ENCODE data around the gene RBMXL3. TPM values are rescaled to one million over a fixed set of nuclear protein-coding genes. Genes with fewer than 3 reads are reported as not detected.

Gene RBMXL3
- polyA plus RNA-seq, 3 donors, result not detected

- H3K4me1 ChIP-seq (ENCODE audit: control insufficient read depth in 1 of 2, insufficient read depth in 2 of 2, low read length in 2 of 2), result no peaks in the 10 kb centered on the region
- no peaks in the 10 kb centered on the region for H3K79me2 ChIP-seq (ENCODE audit: insufficient read depth, low read length)
- no peak overlapping the region for H3K4me3 ChIP-seq (replicated peaks in 1 of 3; ENCODE audit: low read depth in 2 of 3, low read length in 3 of 3)
- H3K9me3 ChIP-seq (replicated peaks in 1 of 2; ENCODE audit: control insufficient read depth in 1 of 2, insufficient read depth in 1 of 2, low read length in 2 of 2), result no peaks in the 10 kb centered on the region
- no peaks in the 10 kb centered on the region for H3K36me3 ChIP-seq (replicated peaks in 1 of 2; ENCODE audit: control insufficient read depth in 1 of 2, insufficient read depth in 2 of 2, low read length in 2 of 2)
- intact Hi-C loops (cut with micrococcal nuclease), result no loop called here
- peaks cover 28 to 30% of the 10 kb centered on the region in 2 donors for H3K27me3 ChIP-seq (ENCODE audit: control insufficient read depth in 2 of 2, insufficient read depth in 2 of 2, low read length in 2 of 2)
- H2AFZ ChIP-seq (ENCODE audit: insufficient read depth, low read depth, low read length, poor library complexity, severe bottlenecking), result no peak overlapping the region
- TF ChIP-seq CTCF (IDR thresholded peaks at IDR 0.05), result no peak
- H3K4me1 Mint-ChIP-seq, result no peaks in the 10 kb centered on the region
- H3K4me2 ChIP-seq (replicated peaks; ENCODE audit: extremely low read depth, low read length, poor library complexity, severe bottlenecking), result no peak overlapping the region
- H3K9ac ChIP-seq (ENCODE audit: insufficient read depth, low read length, poor library complexity, severe bottlenecking), result no peak overlapping the region
- H3K9me3 Mint-ChIP-seq, result peaks cover 0 to 10% (median 3%) of the 10 kb centered on the region in 7 donors
- no peaks in the 10 kb centered on the region for H4K20me1 ChIP-seq (ENCODE audit: insufficient read depth, low read length)
- no peak overlapping the region for H3K27ac ChIP-seq (ENCODE audit: low read depth in 1 of 2, low read length in 2 of 2)
- DNase-seq, result no peak
- H3K4me3 Mint-ChIP-seq, result no peak overlapping the region
- peaks cover 24 to 40% (median 31%) of the 10 kb centered on the region in 3 donors for H3K27me3 Mint-ChIP-seq (ENCODE audit: low read depth in 3 of 3)
- no peak overlapping the region for H3K27ac Mint-ChIP-seq
- H3K36me3 Mint-ChIP-seq, result no peaks in the 10 kb centered on the region
These were observed 47.4 kb downstream of the RBMXL3 start for GRCh38 chrX:115236560-115236959.

GRCh38 chrX:115237056-115237455 lies 47.8 kb downstream of the RBMXL3 start:
- H3K36me3 ChIP-seq (replicated peaks in 1 of 2; ENCODE audit: control insufficient read depth in 1 of 2, insufficient read depth in 2 of 2, low read length in 2 of 2), result no peaks in the 10 kb centered on the region
- no peak for TF ChIP-seq CTCF (IDR thresholded peaks at IDR 0.05)
- no peak overlapping the region for H3K27ac Mint-ChIP-seq
- H3K4me1 ChIP-seq (ENCODE audit: control insufficient read depth in 1 of 2, insufficient read depth in 2 of 2, low read length in 2 of 2), result no peaks in the 10 kb centered on the region
- peaks cover 25 to 27% of the 10 kb centered on the region in 2 donors for H3K27me3 ChIP-seq (ENCODE audit: control insufficient read depth in 2 of 2, insufficient read depth in 2 of 2, low read length in 2 of 2)
- no peaks in the 10 kb centered on the region for H3K36me3 Mint-ChIP-seq
- H3K9me3 Mint-ChIP-seq, result peaks cover 0 to 10% (median 3%) of the 10 kb centered on the region in 7 donors
- H3K27ac ChIP-seq (ENCODE audit: low read depth in 1 of 2, low read length in 2 of 2), result no peak overlapping the region
- intact Hi-C loops (cut with micrococcal nuclease), result no loop called here
- WGBS (ENCODE audit: insufficient coverage), result no CpG with 5 or more reads among the region's 1 CpG
- H2AFZ ChIP-seq (ENCODE audit: insufficient read depth, low read depth, low read length, poor library complexity, severe bottlenecking), result no peak overlapping the region
- H3K4me3 Mint-ChIP-seq, result no peak overlapping the region
- no peaks in the 10 kb centered on the region for H3K9me3 ChIP-seq (replicated peaks in 1 of 2; ENCODE audit: control insufficient read depth in 1 of 2, insufficient read depth in 1 of 2, low read length in 2 of 2)
- H3K4me3 ChIP-seq (replicated peaks in 1 of 3; ENCODE audit: low read depth in 2 of 3, low read length in 3 of 3), result no peak overlapping the region
- no peaks in the 10 kb centered on the region for H4K20me1 ChIP-seq (ENCODE audit: insufficient read depth, low read length)
- H3K27me3 Mint-ChIP-seq (ENCODE audit: low read depth in 3 of 3), result peaks cover 23 to 40% (median 26%) of the 10 kb centered on the region in 3 donors
- no peaks in the 10 kb centered on the region for H3K4me1 Mint-ChIP-seq
- H3K4me2 ChIP-seq (replicated peaks; ENCODE audit: extremely low read depth, low read length, poor library complexity, severe bottlenecking), result no peak overlapping the region
- DNase-seq, result no peak
- no peak overlapping the region for H3K9ac ChIP-seq (ENCODE audit: insufficient read depth, low read length, poor library complexity, severe bottlenecking)
- H3K79me2 ChIP-seq (ENCODE audit: insufficient read depth, low read length), result no peaks in the 10 kb centered on the region

Other genes with a start within 250 kb of the RBMXL3 start
- not detected for gene IL13RA2, start 171.8 kb upstream of the RBMXL3 start, polyA plus RNA-seq
- not detected for gene LRCH2, start 44.7 kb downstream of the RBMXL3 start, polyA plus RNA-seq
- gene LUZP4, start 100.3 kb downstream of the RBMXL3 start, polyA plus RNA-seq, result not detected